Measurements from ENCODE around the gene SORT1. TPM values are rescaled to one million over a fixed set of nuclear protein-coding genes. Genes with fewer than 3 reads are reported as not detected.

The SORT1 gene
- total and polyA plus RNA-seq, 2 of the 4 experiments (the other 2 are of a cell fraction), result 15.8 to 16.7 TPM

- no peaks in the 10 kb centered on the region for H3K36me3 ChIP-seq (ENCODE audit: control insufficient read depth, insufficient read depth, low read length)
- in situ Hi-C loops (cut with MboI; ENCODE audit: low sequenced_read_pairs), result no loop called here
These were observed 24.6 kb downstream of the SORT1 start for GRCh38 chr1:109373126-109373525.

More at GRCh38 chr1:109373126-109373525, 24.6 kb downstream of the SORT1 start:
- no peak overlapping the region for H3K4me2 ChIP-seq (ENCODE audit: low read depth, low read length)
- ATAC-seq (ENCODE audit: low read depth) (no peak), DNase-seq (no peak)
- H4K91ac ChIP-seq (ENCODE audit: insufficient read depth, low read depth, low read length), result peak overlapping the region; percentile 81
- no peak for TF ChIP-seq USF2 (IDR thresholded peaks at IDR 0.05; ENCODE audit: low read depth, low read length)
- no peak for TF ChIP-seq MXI1 (IDR thresholded peaks at IDR 0.05; ENCODE audit: borderline replicate concordance, low read depth, low read length)
- no peak for TF ChIP-seq FOS (IDR thresholded peaks at IDR 0.05; ENCODE audit: low read depth, low read length)
- TF ChIP-seq RAD21 (IDR thresholded peaks at IDR 0.05; ENCODE audit: low read length), result no peak
- TF ChIP-seq RCOR1 (IDR thresholded peaks at IDR 0.05; ENCODE audit: insufficient replicate concordance, low read length), result no peak
- no peak for TF ChIP-seq ELK1 (IDR thresholded peaks at IDR 0.05; ENCODE audit: borderline replicate concordance, low read depth, low read length)
- TF ChIP-seq, protein P1, sequence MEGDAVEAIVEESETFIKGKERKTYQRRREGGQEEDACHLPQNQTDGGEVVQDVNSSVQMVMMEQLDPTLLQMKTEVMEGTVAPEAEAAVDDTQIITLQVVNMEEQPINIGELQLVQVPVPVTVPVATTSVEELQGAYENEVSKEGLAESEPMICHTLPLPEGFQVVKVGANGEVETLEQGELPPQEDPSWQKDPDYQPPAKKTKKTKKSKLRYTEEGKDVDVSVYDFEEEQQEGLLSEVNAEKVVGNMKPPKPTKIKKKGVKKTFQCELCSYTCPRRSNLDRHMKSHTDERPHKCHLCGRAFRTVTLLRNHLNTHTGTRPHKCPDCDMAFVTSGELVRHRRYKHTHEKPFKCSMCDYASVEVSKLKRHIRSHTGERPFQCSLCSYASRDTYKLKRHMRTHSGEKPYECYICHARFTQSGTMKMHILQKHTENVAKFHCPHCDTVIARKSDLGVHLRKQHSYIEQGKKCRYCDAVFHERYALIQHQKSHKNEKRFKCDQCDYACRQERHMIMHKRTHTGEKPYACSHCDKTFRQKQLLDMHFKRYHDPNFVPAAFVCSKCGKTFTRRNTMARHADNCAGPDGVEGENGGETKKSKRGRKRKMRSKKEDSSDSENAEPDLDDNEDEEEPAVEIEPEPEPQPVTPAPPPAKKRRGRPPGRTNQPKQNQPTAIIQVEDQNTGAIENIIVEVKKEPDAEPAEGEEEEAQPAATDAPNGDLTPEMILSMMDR (conservative IDR thresholded peaks at IDR 0.05; ENCODE audit: low read depth, low read length), result no peak
- no peak for TF ChIP-seq SMC3 (IDR thresholded peaks at IDR 0.05; ENCODE audit: low read depth, low read length)
- no peak for TF ChIP-seq CHD1 (IDR thresholded peaks at IDR 0.05; ENCODE audit: low read depth, low read length)
- TF ChIP-seq MAFK (IDR thresholded peaks at IDR 0.05; ENCODE audit: low read depth, low read length), result no peak
- TF ChIP-seq CEBPB (IDR thresholded peaks at IDR 0.05; ENCODE audit: low read depth, low read length), result no peak
- TF ChIP-seq POLR2A (IDR thresholded peaks at IDR 0.05; ENCODE audit: low read depth, low read length), result no peak
- no peak for TF ChIP-seq RFX5 (IDR thresholded peaks at IDR 0.05; ENCODE audit: low read depth, low read length)
- TF ChIP-seq BHLHE40 (IDR thresholded peaks at IDR 0.05; ENCODE audit: low read depth, low read length), result no peak
- H3K4ac ChIP-seq (ENCODE audit: low read depth, low read length), result peak overlapping the region; percentile 76
- peak overlapping the region; percentile 72; the same call in 2 of the 3 replicates for H2BK15ac ChIP-seq (ENCODE audit: low read depth, low read length)
- ChIA-PET POLR2A (ENCODE audit: unreplicated experiment) (no interaction called here), CTCF (interaction anchor here (0.6 kb wide), 1 partner anchor 620 kb away, joined by 6 read pairs; no protein-coding TSS in a partner anchor)
- H3K9me1 ChIP-seq (ENCODE audit: insufficient read depth, low read length), result peaks cover 21% of the 10 kb centered on the region
- H3K56ac ChIP-seq (ENCODE audit: extremely low read depth, insufficient read depth, low read length), result no peak overlapping the region
- no peaks in the 10 kb centered on the region for H4K20me1 ChIP-seq (ENCODE audit: insufficient read depth, low read length)
- H3K14ac ChIP-seq (replicated peaks; ENCODE audit: low read depth, low read length), result peak overlapping the region; percentile 10; the same call in 1 of the 2 replicates
- H3K9ac ChIP-seq (ENCODE audit: low read depth, low read length), result no peak overlapping the region
- no peak overlapping the region for H2AFZ ChIP-seq (replicated peaks; ENCODE audit: low read length, poor library complexity)
- no peak overlapping the region for H2AK9ac ChIP-seq (replicated peaks; ENCODE audit: low read depth, low read length, poor library complexity)
- peak overlapping the region; percentile 86 for H2BK120ac ChIP-seq (ENCODE audit: low read depth, low read length)
- peaks cover 27% of the 10 kb centered on the region for H3K4me1 ChIP-seq (ENCODE audit: control insufficient read depth, insufficient read depth, low read length)
- peak overlapping the region; percentile 87 for H2AK5ac ChIP-seq (ENCODE audit: low read depth, low read length)
- intact Hi-C loops (cut with micrococcal nuclease) (no loop called here), dilution Hi-C loops (cut with HindIII; ENCODE audit: low sequenced_read_pairs, unreplicated experiment) (no loop called here)
- H2BK20ac ChIP-seq (ENCODE audit: low read depth, low read length), result peak overlapping the region; percentile 73
- WGBS, 2 experiments (ENCODE audit: extremely low coverage in 2 of 2, insufficient read length in 1 of 2), result 67% methylated on average over 2 of the region's 5 CpGs; no CpG with 5 or more reads in 1 of the 2 experiments
- peak overlapping the region; percentile 30 for H3K18ac ChIP-seq (ENCODE audit: low read depth, low read length)
- no peaks in the 10 kb centered on the region for H3K9me3 ChIP-seq (ENCODE audit: control insufficient read depth, insufficient read depth, low read length)
- H2BK5ac ChIP-seq (ENCODE audit: low read depth, low read length, poor library complexity, severe bottlenecking), result peak overlapping the region; percentile 54
- H3K4me3 ChIP-seq (ENCODE audit: insufficient read depth, low read depth, low read length), result no peak overlapping the region
- H3K27ac ChIP-seq (ENCODE audit: insufficient read depth, low read length), result peak overlapping the region; percentile 87
- H4K8ac ChIP-seq (ENCODE audit: low read depth in 2 of 2, low read length in 2 of 2), result peak overlapping the region; percentile 31 to 69; a peak in 3 of 4 replicates
- BruUV-seq (replicated peaks), result no TSS peak
- H4K5ac ChIP-seq (ENCODE audit: low read depth, low read length), result peak overlapping the region; percentile 66
- no peaks in the 10 kb centered on the region for H3K27me3 ChIP-seq (ENCODE audit: control insufficient read depth, insufficient read depth, low read length)
- peak overlapping the region; percentile 44; the same call in 1 of the 2 replicates for H3K23ac ChIP-seq (ENCODE audit: low read depth, low read length)
- H3K79me1 ChIP-seq (ENCODE audit: low read depth in 1 of 2, low read length in 2 of 2), result peaks cover 28 to 61% of the 10 kb centered on the region in 2 experiments
